GM19395 (cell line): ENCODE results near the gene MCM3.

Experiments used
- ATAC-seq: cut with Tn5 transposase; IDR thresholded peaks from one replicate; pipeline ENCODE4 v1.9.1; 2021; ENCODE audit warnings: mild to moderate bottlenecking, moderate library complexity; ENCODE audit not compliant: unreplicated experiment

Gene MCM3

DNA sequence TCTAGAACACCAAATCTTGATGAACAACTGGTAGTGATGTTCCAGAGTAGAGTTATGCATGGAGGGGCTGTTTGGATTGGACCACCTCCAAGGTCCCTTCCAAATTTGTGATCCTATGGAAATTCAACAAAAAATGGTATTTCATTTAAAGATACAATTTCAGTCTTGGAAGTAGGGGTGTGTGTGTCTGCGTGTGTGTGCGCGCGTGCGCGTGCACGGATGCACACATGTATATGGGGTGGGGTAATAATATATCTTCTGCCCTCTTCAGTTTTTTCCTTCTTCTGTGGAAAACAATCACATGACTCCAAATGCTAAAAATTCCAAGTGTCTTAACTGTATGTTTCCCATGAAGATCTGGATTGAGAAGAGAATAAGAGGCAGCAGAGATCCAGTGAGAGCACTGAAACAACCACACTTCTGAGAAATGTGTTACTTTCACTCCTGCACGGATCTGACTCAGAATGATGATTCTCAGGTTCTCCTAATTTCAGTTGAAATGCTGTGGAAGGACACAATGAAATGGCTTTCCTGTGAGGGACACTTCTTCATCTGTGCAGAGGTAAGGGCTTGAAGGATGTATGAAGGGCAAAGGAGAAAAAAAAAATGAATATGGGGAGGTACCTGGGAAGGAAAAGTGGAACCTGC, 29.7 kb downstream of the MCM3 start:
- ATAC-seq = peak; percentile 55

DNA sequence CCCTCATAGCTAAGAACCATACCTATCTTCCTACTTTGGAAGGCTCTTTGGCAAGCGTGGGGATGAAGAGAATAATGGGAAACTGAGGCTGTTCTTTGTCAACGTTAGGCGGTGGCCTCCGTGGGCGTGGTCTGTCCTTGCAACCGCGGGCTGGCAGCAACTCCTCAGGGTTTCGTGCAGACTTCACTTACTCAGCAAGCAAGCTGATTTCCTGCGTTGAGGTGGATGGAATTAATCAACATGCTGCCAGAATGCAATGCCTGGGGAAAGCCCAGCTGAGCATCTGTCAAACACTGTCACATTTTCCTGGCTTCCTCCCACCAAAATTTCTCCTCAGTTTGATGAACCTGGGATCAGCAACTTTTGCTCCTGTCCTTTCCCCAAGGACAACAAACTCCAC, 31.0 kb downstream of the MCM3 start:
- no peak for ATAC-seq

DNA sequence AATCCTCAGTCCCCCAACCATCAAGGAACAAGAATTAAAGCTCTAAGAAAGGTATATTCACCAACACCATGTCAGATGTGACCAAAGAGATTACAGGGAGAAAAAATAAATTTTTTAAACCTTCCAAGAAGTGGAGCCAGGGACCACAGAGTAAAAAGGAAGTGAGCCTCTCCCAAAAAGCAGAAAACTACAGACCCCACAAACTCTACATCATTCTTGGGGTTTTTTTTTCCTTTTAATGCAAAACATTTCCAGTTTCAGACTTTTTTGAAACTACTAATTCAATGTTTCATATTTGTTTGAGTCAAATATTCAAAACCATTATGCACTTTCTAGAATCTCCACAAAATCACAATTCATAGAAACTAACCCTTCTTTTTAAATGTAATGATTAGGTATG, 33.4 kb downstream of the MCM3 start:
- no peak for ATAC-seq

DNA sequence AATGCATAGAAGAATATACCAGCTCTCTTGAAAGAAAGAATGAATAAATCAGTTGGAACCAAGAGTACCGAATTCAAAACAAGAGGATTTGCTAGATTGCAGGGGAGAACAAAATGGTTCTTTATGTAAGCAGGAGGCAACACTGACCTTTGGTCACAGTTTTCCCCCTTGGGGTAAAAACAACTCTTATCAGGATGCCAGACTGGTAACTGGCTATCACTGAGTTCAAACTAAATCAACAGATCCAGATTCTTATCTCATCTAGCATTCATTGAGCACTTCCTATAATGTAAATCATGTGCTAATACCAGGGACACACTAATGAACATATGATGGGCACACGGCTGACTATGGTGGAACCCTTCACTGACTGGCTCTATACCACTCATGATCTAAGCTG, 35.5 kb downstream of the MCM3 start:
- no peak for ATAC-seq

DNA sequence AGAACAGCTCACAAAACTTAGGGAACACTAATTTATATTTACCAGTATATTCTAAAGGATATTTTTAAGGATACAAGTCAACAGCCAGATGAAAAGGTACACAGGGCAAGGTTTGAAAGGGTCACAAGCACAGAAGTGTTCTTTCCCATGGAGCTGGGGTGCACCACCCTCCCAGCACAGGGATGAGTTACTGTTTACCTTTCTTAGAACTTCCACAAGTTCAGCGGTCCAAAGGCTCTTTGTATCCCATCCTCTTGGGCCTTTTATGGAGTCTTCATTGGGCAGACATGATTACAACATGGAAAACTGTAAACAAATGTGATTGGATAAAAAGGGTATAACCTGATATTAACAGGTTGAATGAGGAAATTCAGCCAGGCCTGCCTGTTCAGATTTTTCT, 39.1 kb downstream of the MCM3 start:
- ATAC-seq = no peak

DNA sequence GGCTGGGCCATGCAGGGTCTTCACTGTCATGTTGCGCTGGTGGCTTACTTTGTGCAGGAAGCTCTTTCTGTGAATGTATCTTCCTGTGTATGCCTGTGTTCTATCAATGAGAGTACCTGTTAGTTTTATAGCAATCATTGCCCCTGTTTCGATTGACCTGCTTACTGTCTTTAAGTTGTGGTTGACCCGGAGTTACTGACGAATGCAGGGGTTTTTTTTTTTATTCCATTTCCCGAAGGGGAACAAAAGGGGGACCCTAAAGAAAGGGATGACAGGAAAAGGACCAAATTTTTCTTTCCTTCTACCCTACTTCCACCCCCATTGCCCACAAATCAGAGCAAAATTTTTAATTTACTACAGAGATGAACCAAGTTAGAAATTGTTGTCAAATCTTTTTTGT, 40.1 kb downstream of the MCM3 start, which contains the start of gene IL17F:
Gene IL17F (minus strand): TSS at position 101 of the 400 bp plus-strand sequence. CDS start 71 bp downstream, at position 30.
- ATAC-seq = no peak

DNA sequence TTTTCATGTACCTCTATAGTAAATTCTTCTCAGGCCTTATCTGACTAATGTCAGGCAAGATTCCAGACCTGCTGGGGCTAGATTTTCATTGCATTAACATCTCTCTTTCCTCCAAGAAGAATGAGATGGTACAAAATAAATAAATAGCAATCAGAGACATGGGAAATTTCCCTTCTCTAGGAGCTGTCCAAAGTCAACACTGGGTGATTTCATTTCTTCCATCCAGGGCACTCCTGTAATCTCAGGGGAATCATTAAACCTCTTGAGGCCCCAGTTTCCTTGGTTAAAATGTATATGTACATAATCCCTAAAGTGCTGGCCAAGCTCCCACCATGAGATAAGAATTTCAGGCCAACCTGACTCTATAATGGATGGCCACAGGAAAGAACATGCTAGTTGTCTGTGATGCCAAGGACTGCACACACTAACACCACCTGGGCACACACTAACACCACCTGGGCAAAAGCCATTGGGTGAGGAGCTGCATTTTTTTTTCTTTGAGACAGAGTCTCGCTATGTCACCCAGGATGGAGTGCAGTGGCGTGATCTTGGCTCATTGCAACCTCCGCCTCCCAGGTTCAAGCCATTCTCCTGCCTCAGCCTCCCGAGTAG, 41.2 kb downstream of the MCM3 start:
- ATAC-seq = no peak

DNA sequence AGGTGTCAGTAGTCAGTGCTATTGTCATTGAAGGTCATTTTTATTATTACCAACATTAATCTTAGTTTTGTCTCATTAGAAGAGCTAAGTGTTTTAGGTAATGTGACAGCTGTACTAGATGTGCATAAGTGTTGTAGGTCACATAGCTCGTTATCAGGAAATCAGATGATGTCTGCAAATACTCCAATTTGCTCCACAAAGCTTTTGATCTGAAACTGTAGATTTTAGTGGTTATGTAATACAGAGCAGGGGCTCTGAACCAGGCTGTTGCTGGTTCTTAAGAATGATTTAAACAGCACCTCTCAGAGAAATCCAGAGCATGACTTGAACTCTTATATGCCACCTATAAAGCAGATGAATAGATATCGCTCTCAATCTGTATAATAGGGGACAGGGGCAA, 42.7 kb downstream of the MCM3 start:
- no peak for ATAC-seq

DNA sequence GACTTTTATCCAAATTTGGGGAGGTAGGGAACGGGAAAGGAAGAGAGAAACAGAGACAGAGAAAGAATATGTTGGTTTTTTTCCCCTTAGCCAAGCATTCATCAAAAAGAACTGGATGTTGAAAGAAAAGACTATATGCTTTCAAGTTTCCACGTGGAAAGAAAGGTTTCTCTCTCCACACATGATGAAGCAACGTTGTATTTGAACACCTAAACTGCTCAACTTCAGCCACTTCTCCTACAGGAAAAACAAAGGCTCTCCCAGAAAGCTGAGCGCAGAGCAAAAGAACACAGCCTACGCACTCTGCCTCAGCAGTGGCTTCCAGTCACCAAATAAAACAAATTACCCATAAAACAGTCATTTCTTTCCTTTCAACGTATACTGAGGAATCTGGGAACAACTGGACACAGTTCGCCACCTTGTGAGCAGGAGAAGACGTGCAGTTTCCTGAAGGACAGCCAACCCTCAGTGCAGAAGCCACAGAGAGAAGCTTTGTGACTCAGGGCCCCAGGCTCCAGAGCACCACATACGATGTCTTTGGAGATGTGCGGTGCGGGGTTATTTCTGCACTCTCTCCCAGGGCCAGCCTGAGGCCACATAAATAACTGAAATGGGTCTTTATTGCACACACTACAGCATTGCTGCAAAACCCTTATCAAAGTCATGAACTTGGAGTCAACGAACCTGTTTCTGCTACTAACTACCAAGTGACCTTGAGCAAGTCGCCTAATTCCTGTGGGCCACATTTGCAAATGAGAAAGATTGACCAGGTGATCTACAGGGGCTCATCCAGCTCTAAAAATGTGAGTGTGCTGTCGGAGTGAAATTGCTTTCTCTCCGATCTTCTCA, 50.3 kb downstream of the MCM3 start:
- peak; percentile 83 for ATAC-seq

DNA sequence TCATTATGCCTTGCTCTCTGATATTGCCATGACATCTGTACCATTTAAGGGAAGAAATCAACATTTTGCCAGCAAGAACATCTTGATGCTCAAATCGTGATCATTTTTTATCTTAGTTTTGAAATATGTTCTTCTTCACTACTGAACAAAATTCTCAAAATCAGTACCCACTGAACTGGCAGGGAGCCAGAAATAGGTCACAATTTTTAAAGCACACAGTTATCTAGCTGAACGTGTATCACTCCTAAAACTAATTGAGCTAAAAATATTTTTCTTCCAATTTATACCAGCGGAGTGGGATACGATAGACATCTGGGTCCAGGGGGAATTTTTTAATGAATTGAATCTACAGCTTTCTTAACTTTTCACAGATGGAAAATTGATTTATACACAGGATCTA, 51.5 kb downstream of the MCM3 start:
- ATAC-seq = no peak

DNA sequence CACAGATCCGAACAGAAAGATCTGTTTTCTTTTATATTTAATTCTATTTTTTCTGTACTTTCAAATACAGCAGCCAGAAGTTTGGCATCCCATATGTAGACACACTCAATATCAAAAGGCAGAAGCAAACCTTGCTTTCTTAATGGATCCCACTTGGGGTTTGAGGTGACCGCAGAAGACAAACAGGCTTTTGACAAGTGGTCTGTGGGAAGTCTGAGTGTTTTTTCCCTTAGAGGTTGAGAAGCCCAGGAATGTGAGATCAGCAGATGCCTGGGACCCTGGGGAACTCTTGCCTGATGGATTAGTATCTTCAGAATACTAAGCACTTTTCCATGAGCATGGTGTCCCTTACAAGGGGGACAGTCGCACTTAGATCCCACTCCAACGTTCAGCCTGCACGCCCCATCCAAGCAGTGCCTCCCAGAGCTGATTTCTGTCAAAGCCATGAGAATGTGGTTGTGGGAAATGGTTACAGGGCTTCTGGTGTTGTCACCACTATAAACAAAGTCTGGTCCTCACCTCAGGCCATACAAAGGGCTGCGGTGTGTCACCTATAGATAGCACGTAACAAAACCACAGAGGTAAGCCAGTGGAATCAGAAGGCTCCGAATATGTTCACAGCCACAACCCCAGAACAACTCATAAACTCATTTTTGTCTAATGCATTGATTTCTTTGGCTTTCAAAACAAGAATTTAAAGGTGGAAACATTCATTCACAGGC, 53.0 kb downstream of the MCM3 start:
- no peak for ATAC-seq

DNA sequence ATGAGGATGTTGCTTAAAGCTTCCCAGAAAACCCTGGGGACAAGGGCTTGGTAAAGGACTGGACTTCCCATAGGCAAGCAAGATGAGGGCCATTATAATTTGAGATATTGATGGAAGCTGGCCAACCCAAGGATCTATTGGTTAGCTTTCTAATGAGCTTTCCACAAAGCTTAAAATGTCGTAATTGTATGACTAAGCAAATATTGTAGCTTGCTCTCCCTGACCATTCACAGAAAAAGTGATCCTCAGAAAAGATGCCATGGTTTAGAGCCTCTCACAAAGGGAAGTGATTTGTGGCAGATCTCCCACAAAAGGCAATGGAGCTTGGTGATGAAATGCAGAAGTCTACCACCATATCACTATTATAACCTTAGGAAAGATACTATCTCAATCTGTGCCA, 53.9 kb downstream of the MCM3 start:
- no peak for ATAC-seq

DNA sequence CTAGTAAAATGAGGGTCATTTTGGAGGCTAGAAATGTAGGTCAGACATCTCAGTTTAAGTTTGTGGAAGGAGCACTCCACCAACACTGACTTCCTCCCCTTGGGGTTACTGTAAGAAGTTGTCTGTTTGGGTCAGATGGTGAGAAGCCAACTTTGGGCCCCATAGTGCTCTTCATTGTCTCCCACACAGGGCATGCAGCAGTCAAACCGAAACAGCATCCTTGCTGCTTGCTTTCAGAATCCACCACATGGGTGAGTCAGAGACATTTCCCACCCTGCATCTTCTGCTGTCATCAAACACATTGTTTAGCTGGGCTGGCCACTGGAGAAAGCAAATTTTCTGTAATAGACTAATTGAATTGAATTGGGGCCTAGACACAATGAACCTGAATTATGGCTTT, 57.0 kb downstream of the MCM3 start:
- peak; percentile 100 for ATAC-seq

DNA sequence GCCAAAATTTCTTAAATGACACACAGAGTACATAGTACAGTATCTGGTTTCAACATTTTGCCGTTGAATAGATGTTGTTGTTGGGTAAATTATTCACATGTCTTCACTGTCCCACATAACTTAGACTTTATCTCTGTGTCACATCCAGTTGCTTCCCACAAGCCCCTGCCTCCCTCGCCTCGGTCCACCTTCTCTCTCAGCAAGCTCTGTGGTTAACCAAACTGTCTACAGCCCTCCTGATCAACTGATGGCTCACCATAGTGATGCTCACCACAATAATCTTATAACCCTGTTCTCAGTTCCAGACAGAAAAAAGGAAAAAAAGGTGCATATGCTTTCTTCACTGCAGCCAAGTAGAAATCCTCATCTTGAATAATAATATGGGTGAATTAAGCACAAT, 63.2 kb downstream of the MCM3 start:
- peak; percentile 85 for ATAC-seq

DNA sequence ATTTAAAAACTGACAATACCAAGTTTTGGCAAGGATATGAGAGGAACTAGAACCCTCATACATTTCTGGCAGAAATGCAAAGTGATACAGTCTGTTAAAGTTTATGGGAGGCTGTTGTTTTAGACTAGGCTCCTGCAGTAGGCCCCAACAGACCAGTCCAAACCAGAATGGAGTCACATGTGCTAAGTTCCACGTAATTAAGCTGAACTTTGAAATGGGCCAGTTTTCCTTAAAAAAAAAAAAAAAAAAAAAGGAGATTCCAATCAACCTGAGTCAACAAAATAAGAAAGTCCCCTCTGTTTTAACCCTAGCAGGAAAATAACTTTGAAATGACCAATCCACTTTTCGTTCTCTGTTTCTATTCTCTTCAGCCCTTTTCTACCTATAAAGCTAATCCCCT, 66.8 kb downstream of the MCM3 start:
- no peak for ATAC-seq

DNA sequence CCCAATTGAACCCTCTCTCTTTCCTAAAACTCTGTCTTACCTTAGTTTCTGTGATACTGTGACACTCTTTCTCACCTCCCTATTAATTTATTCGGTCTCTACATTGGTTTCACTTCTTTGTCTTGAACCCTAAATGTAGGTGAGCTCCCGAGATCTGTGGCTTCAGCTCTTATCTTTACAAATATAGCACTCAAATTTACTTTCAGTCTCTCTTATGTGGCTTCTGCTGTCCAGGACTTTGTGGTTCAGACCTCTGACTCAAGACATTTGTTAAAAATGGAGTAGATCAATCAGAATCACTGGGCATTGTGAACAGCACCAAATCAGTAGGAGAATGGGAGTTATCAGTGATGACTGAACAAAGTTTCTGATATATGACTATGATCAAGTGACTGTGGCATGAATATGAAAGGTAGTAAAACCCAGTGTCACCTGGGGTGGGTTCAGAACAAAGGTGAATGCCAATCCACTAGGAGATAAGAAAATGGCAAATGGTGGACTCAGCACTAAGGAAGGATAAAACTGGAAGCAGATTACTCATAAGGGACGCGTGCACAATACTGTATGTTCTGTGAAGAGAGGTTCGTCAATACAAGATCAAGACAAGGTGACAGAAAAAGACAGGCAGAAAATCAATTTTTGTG, 67.5 kb downstream of the MCM3 start:
- peak; percentile 56 for ATAC-seq

DNA sequence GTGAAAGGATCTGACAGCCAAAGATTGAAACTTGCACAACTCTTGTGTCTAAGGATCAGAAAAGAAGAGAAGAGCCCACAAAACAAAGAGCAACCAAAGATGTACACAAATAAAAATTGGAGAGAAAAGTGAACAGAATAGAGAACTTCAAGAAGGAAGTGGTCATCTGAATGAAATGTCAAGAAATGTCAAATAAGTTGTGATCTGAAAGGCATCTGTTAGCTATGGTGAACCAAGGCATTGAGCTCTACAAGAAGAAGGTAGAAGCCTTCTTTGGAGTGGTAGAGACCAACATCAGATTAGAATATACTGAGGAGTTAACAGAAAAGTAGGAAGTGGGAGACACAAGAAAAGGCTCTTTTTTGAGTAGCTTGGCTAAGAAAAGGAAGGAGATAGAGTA, 68.8 kb downstream of the MCM3 start:
- ATAC-seq = no peak
